ENCODE data around the gene UGT1A5.

UGT1A5 gene

DNA sequence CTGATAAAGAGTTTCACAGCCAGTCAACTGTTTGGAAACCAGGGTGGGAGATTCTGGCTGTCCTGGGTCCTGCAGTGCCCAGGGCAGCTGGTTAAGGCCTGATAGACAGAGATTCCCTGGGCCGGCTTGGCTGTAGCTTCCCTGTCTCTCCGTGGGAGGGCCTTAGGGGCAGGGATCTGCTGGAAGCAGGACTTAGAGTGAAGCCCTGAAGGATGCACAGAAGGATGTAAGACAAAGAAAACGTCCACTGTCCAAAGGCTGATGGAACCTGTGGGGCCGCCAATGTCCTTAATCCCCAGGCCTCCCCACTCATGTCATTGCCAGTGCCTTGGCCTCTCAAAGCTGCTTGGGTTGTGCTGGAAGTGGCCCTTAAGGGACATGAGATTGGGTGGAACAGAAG, 98.4 kb downstream of the UGT1A5 start:
- no peak for DNase-seq

DNA sequence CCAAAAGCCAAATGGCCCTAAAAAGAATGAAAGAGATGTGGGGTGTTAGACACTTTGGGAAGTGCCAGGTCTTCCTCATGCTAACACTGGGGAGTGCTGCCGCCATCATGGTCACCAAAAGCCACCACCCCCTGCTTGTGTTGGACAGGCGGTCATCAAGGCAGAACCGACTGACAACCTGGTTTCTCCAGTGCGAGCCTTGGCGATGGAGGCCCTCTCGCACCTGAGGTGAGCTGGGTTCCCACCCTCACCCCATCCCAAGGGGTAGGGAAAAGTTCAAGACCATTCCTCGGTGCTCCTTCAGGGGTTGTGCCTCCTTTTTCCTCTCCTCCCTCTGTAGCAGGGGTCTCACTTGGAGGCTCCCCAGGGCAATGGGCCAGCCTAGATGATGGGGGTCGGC, 99.0 kb downstream of the UGT1A5 start:
- no peak for DNase-seq

- DNase-seq = no peak
These were observed 100.7 kb downstream of the UGT1A5 start for GRCh38 chr2:233813236-233814055.

- DNase-seq = peak; percentile 16
These were observed 101.5 kb downstream of the UGT1A5 start for GRCh38 chr2:233814056-233814835.

DNA sequence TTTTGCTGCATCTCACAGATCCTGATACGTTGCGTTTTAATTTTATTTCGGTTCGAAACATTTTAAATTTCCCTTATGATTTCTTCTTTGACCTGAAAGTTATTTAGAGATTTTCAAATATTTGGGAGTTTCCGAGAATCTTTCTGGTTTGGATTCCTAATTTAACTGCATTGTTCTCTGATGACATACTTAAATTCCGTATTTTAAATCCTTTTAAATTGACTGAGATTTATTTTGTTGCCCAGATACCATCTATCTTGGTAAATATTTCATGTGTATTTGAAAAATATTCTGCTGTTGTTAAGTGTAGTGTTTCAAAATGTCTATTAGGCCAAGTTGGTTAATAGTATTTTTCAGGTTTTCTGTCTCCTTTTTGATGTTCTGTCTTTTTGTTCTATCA, 103.2 kb downstream of the UGT1A5 start:
- no peak for DNase-seq

- no peak for DNase-seq
These were observed 103.6 kb downstream of the UGT1A5 start for GRCh38 chr2:233816334-233816733.

GRCh38 chr2:233816771-233817170, 104.1 kb downstream of the UGT1A5 start:
- DNase-seq = no peak

DNA sequence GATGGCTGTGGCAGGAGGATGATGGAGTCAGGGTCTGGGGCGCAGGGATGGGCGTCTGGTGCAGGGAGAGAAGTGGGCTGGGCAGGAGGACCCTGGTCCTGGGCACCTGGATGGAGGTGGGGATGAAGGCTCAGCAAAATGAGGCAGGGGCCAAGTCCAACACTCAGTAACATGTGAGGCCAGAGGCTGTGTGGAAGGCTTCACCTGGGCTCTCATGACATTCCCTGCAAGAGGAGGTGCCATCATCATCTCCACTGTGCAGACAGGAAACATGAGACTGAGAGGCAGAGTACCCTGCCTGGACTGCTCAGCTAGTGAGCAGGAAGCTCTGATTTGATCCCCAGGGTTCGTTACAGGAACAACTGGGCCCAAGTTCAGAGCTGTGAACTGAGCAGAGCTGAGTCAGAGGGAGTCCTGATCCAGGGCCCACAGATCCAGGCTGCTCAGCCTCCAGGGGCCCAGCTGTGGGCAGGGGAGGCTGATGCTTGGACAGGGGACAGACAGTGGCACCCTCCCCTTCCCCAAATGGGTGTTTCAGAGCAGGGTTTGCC, 104.7 kb downstream of the UGT1A5 start:
- no peak for DNase-seq

GRCh38 chr2:233817995-233818638, 105.4 kb downstream of the UGT1A5 start:
- no peak for DNase-seq

- no peak for DNase-seq
These were observed 106.2 kb downstream of the UGT1A5 start for GRCh38 chr2:233818639-233819621.

DNA sequence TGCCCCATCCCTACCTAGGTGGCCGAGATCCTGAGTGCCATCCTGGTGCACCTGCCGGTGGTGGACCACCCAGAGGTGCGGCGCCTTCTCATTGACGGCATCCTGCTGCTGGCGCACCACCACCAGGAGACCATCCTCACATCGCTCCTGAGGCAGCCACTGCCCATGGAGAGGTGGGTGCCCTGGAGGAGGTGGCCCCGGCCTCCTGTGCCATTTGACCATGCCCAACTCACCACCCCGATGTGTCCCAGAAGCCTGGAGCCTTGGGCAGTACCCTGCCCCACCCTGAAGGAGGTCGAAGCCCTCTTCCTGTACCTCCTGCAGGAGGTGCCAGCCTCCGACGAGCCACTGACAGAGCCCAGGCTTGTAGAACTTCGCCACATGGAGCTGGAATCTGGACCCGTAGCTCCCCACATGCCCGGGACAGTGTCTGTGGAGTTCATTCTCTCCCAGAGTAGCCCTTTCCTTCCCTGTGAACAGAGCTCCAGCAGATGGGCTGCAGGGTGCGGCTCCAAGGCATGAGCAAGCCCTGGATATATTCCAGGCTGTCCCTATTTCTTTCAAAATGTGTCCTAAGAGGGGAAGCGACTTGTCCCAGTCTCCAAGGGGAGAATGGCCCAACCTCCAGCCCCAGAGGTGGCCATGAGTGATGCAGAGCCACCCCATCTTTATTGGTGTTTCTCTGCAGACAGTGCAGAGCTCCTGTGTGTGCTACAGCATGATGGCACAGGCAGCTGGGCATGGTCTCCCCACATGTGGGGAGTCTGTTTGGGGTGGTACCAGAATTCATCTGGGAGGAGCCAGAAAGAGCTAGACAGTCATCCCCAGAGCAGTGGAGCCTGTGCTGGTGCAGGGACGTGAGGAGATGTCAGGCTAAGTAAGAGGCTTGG, 107.4 kb downstream of the UGT1A5 start:
- DNase-seq = no peak

DNA sequence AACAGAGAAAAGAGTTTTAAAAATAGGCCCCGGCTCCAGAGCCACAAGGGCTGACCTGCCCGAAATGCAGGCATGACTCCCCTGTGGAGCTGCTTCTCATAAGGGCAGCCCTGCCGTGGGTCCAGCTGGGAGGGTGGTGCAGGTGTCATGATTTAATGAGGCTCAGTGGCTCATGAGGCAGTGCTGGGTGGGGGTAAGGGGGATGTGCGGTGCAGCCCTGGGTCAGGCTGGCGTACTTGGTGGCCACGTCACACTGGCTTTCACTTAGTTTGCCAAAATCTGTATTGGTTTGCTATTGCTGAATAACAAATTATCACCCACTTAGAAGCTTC, 108.0 kb downstream of the UGT1A5 start:
- no peak for DNase-seq

GRCh38 chr2:233821196-233821595, 108.5 kb downstream of the UGT1A5 start:
- no peak for DNase-seq

DNA sequence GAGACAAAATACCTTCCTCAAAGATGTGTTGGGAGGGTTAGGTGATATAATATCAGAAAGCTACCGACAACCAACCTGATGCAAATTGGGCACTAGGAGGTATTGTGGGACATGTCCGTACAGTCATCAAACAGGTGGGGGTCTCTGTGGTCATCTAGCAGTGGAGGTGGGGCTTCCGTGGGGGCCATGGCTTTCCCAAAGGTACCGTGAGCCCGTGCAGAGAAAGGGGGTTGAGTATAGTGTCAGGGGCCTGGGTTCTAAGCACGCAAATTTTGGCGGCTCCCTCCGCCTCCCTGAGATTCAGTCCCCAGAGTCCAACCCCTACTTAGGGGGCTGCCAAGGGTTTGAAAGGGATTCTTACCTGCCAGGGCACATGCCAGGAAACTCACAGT, 109.0 kb downstream of the UGT1A5 start:
- DNase-seq = no peak

GRCh38 chr2:233822101-233822771, 109.5 kb downstream of the UGT1A5 start:
- no peak for DNase-seq

Measured in activated CD4-positive, alpha-beta T cell treated with anti-CD3 and anti-CD28 coated beads, Interleukin-10, Interleukin-2, amounts not matched to agents 100 ng/mL and 50 ng/mL, durations not matched to agents 16 hours and 8 hours (primary cell).